Gastrocnemius medialis (tissue), 4 donors: ENCODE results near the gene OR4E1.

ENCODE experiments used
- CTCF ChIP-seq, 5 experiments: fragments of 450-650 bp in 3 of 5; fragments of 200-600 bp in 2 of 5; sonication (generic) in 2 of 5; IDR thresholded peaks in 4 of 5; conservative IDR thresholded peaks in 1 of 5; 1 replicate in 4 of 5; 2 replicates in 1 of 5; pipeline ENCODE4 v1.5.1; 2016 to 2019; ENCODE audit warnings: antibody characterized with exemption in 5 of 5, mild to moderate bottlenecking in 3 of 5, moderate library complexity in 3 of 5
- POLR2A ChIP-seq, 2 donors: fragments of 450-650 bp; IDR thresholded peaks; one replicate each; pipeline ENCODE4 v1.6.1; 2017; ENCODE audit warnings: antibody characterized with exemption in 2 of 2, mild to moderate bottlenecking in 2 of 2, moderate library complexity in 2 of 2

- TF ChIP-seq POLR2A (IDR thresholded peaks at IDR 0.05) (no peak), CTCF (IDR thresholded peaks at IDR 0.05 in 4 of 5, conservative IDR thresholded peaks at IDR 0.05 in 1 of 5) (no peak)
Measured at GRCh38 chr14:21671371-21671770, 2.2 kb downstream of the OR4E1 start.
